Neural cell (in vitro differentiated cells): ENCODE data around the gene HUS1. TPM values are rescaled to one million over a fixed set of nuclear protein-coding genes. Genes with fewer than 3 reads are reported as not detected.

Experiments used
- H2AFZ ChIP-seq: fragments of 200-600, 300-800 bp; sonication (generic), shearing (Covaris generic); 2 replicates; pipeline ENCODE4 v1.6.0; 2014; ENCODE audit warnings: low read depth, mild to moderate bottlenecking, antibody characterized with exemption, low read length, moderate library complexity
- H3F3A ChIP-seq: fragments of 200-600 bp; shearing (Covaris generic); 2 replicates; pipeline ENCODE4 v1.6.1; 2016; ENCODE audit warnings: mild to moderate bottlenecking, moderate library complexity, mixed read lengths, antibody characterized with exemption, low read length; ENCODE audit not compliant: insufficient read depth, poor library complexity, severe bottlenecking
- H3K27ac ChIP-seq: fragments of 200-600, 300-800 bp; sonication (generic), shearing (Covaris generic); 2 replicates; pipeline ENCODE4 v1.5.1; 2014; ENCODE audit warnings: mild to moderate bottlenecking, low read length, moderate library complexity
- H3K27me3 ChIP-seq: fragments of 300-800, 200-600 bp; sonication (generic), shearing (Covaris generic); 2 replicates; pipeline ENCODE4 v1.6.0; 2014; ENCODE audit warnings: mild to moderate bottlenecking, low read depth, low read length, moderate library complexity; ENCODE audit not compliant: insufficient read depth
- H3K36me3 ChIP-seq: fragments of 300-800, 200-600 bp; sonication (generic), shearing (Covaris generic); 2 replicates; pipeline ENCODE4 v1.5.1; 2014; ENCODE audit warnings: mild to moderate bottlenecking, antibody characterized with exemption, low read length, moderate library complexity; ENCODE audit not compliant: insufficient read depth
- H3K4me2 ChIP-seq: fragments of 300-800, 200-600 bp; sonication (generic), shearing (Covaris generic); 2 replicates; pipeline ENCODE4 v1.6.0; 2014; ENCODE audit warnings: mild to moderate bottlenecking, low read length
- H3K4me3 ChIP-seq: fragments of 300-800, 200-600 bp; sonication (generic), shearing (Covaris generic); 2 replicates; pipeline ENCODE4 v1.5.1; 2014; ENCODE audit warnings: mild to moderate bottlenecking, low read length, moderate library complexity
- H3K79me2 ChIP-seq: fragments of 200-600 bp; shearing (Covaris generic); replicated peaks from 2 replicates; pipeline ENCODE4 v1.6.0; 2014; ENCODE audit warnings: mild to moderate bottlenecking, low read length, moderate library complexity; ENCODE audit not compliant: insufficient read depth
- H3K9ac ChIP-seq: fragments of 300-800, 200-600 bp; sonication (generic), shearing (Covaris generic); 2 replicates; pipeline ENCODE4 v1.6.1; 2016; ENCODE audit warnings: mild to moderate bottlenecking, low read length, mixed read lengths
- H3K9me2 ChIP-seq: fragments of 200-600 bp; shearing (Covaris generic); 2 replicates; pipeline ENCODE4 v1.6.1; 2016; ENCODE audit warnings: mild to moderate bottlenecking, low read length, mixed read lengths; ENCODE audit not compliant: insufficient read depth
- H3K9me3 ChIP-seq: fragments of 200-600, 300-800 bp; sonication (generic), shearing (Covaris generic); 2 replicates; pipeline ENCODE4 v1.6.1; 2016; ENCODE audit warnings: mild to moderate bottlenecking, mixed run types, low read length, moderate library complexity, mixed read lengths
- H4K20me1 ChIP-seq: fragments of 200-600 bp; shearing (Covaris generic); 2 replicates; pipeline ENCODE4 v1.6.1; 2016; ENCODE audit warnings: mild to moderate bottlenecking, mixed run types; ENCODE audit not compliant: insufficient read depth
- CTCF ChIP-seq: fragments of 450-650 bp; IDR thresholded peaks from 2 replicates; pipeline ENCODE4 v1.5.1; 2014; ENCODE audit warnings: antibody characterized with exemption, mild to moderate bottlenecking, moderate library complexity; ENCODE audit not compliant: poor library complexity, severe bottlenecking
- EP300 ChIP-seq: fragments of 450-650 bp; conservative IDR thresholded peaks from 2 replicates; pipeline ENCODE4 v1.6.1; 2014; ENCODE audit warnings: antibody characterized with exemption, mild to moderate bottlenecking, moderate library complexity; ENCODE audit not compliant: poor library complexity, severe bottlenecking
- EZH2 ChIP-seq: fragments of 200-600, 300-800 bp; shearing (Covaris generic), sonication (generic); IDR thresholded peaks from 2 replicates; pipeline ENCODE4 v1.6.1; 2014; ENCODE audit warnings: antibody characterized with exemption, low read length, borderline replicate concordance, mild to moderate bottlenecking; ENCODE audit not compliant: insufficient read depth, poor library complexity, severe bottlenecking
- MXI1 ChIP-seq: fragments of 450-650 bp; conservative IDR thresholded peaks from 2 replicates; pipeline ENCODE4 v1.6.1; 2014; ENCODE audit warnings: antibody characterized with exemption, mild to moderate bottlenecking; ENCODE audit not compliant: poor library complexity, severe bottlenecking
- POLR2AphosphoS5 ChIP-seq: IDR thresholded peaks from 2 replicates; pipeline ENCODE4 v1.6.1; 2012
- RAD21 ChIP-seq: fragments of 450-650 bp; conservative IDR thresholded peaks from 2 replicates; pipeline ENCODE4 v1.6.1; 2014; ENCODE audit warnings: antibody characterized with exemption, mild to moderate bottlenecking, moderate library complexity
- REST ChIP-seq: IDR thresholded peaks from 2 replicates; pipeline ENCODE4 v1.6.1; 2012; ENCODE audit warnings: borderline replicate concordance
- SMC3 ChIP-seq: fragments of 450-650 bp; conservative IDR thresholded peaks from 2 replicates; pipeline ENCODE4 v1.6.1; 2014; ENCODE audit warnings: antibody characterized with exemption, mild to moderate bottlenecking, moderate library complexity; ENCODE audit not compliant: poor library complexity
- TAF1 ChIP-seq: IDR thresholded peaks from 2 replicates; pipeline ENCODE4 v1.6.1; 2012; ENCODE audit warnings: low read depth
- polyA plus RNA-seq: library from polyadenylated mRNA; depleted of rRNA; stranded (reverse); fragments of >200 nt; gene quantifications from 2 replicates; pipeline ENCODE4 v1.2.3, GENCODE V29; 2014

Gene HUS1
- polyA plus RNA-seq, 1 donor from 2014 or later = 17.4 TPM

GRCh38 chr7:47967708-47968107, 11.7 kb downstream of the HUS1 start:
- H4K20me1 ChIP-seq = no peaks in the 10 kb centered on the region

GRCh38 chr7:47967123-47967522, 12.3 kb downstream of the HUS1 start:
- H3K9me3 ChIP-seq = no peaks in the 10 kb centered on the region
- H3K36me3 ChIP-seq = peaks cover 11% of the 10 kb centered on the region
- no peak overlapping the region for H3K4me3 ChIP-seq
- no peaks in the 10 kb centered on the region for H3K9me2 ChIP-seq
- H4K20me1 ChIP-seq = no peaks in the 10 kb centered on the region
- H3F3A ChIP-seq = no peaks in the 10 kb centered on the region
- no peaks in the 10 kb centered on the region for H3K79me2 ChIP-seq
- no peak overlapping the region for H3K9ac ChIP-seq
- H3K27ac ChIP-seq = no peak overlapping the region
- no peak overlapping the region for H2AFZ ChIP-seq
- H3K27me3 ChIP-seq = no peaks in the 10 kb centered on the region
- H3K4me2 ChIP-seq = no peak overlapping the region
- TF ChIP-seq POLR2AphosphoS5 (no peak), EP300 (no peak), SMC3 (no peak), REST (no peak), EZH2 (no peak), MXI1 (no peak), RAD21 (no peak)

More at GRCh38 chr7:47967708-47968107, 11.7 kb downstream of the HUS1 start:
- Histone ChIP-seq H3K27ac (no peak overlapping the region), H3K4me2 (no peak overlapping the region), H3K4me3 (no peak overlapping the region), H3K9me2 (no peaks in the 10 kb centered on the region), H3K36me3 (peaks cover 11% of the 10 kb centered on the region), H3K9me3 (no peaks in the 10 kb centered on the region), H3K79me2 (no peaks in the 10 kb centered on the region), H3F3A (no peaks in the 10 kb centered on the region), H3K9ac (no peak overlapping the region), H2AFZ (no peak overlapping the region), H3K27me3 (no peaks in the 10 kb centered on the region)
- TF ChIP-seq TAF1 (no peak), REST (no peak), SMC3 (no peak), EP300 (no peak), RAD21 (no peak), CTCF (no peak), EZH2 (no peak), MXI1 (no peak), POLR2AphosphoS5 (no peak)
